ENCODE data around the gene MYL1.

The MYL1 gene

GRCh38 chr2:210264282-210264681, 50.7 kb downstream of the MYL1 start:
- TF ChIP-seq CSDC2 (CRISPR knock-in tag; IDR thresholded peaks at IDR 0.05) = no peak
- ATAC-seq = no peak

GRCh38 chr2:210263841-210264240, 51.1 kb downstream of the MYL1 start:
- ATAC-seq = no peak
- TF ChIP-seq CSDC2 (CRISPR knock-in tag; IDR thresholded peaks at IDR 0.05) = no peak
- no peak for TF ChIP-seq ZNF70 (CRISPR knock-in tag; IDR thresholded peaks at IDR 0.05)
- TF ChIP-seq ARNTL (CRISPR knock-in tag; IDR thresholded peaks at IDR 0.05; ENCODE audit: borderline replicate concordance, low read depth) = no peak
- TF ChIP-seq TOX (CRISPR knock-in tag; IDR thresholded peaks at IDR 0.05; ENCODE audit: borderline replicate concordance) = no peak
- no peak for TF ChIP-seq BACH2 (CRISPR knock-in tag; IDR thresholded peaks at IDR 0.05; ENCODE audit: borderline replicate concordance)
- no peak for TF ChIP-seq GLIS3 (CRISPR knock-in tag; IDR thresholded peaks at IDR 0.05)
- no peak for TF ChIP-seq TCF4 (CRISPR knock-in tag; IDR thresholded peaks at IDR 0.05; ENCODE audit: borderline replicate concordance)
- TF ChIP-seq, protein P1, sequence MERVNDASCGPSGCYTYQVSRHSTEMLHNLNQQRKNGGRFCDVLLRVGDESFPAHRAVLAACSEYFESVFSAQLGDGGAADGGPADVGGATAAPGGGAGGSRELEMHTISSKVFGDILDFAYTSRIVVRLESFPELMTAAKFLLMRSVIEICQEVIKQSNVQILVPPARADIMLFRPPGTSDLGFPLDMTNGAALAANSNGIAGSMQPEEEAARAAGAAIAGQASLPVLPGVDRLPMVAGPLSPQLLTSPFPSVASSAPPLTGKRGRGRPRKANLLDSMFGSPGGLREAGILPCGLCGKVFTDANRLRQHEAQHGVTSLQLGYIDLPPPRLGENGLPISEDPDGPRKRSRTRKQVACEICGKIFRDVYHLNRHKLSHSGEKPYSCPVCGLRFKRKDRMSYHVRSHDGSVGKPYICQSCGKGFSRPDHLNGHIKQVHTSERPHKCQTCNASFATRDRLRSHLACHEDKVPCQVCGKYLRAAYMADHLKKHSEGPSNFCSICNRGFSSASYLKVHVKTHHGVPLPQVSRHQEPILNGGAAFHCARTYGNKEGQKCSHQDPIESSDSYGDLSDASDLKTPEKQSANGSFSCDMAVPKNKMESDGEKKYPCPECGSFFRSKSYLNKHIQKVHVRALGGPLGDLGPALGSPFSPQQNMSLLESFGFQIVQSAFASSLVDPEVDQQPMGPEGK (CRISPR knock-in tag; IDR thresholded peaks at IDR 0.05; ENCODE audit: borderline replicate concordance) = no peak
- TF ChIP-seq ZFP30 (CRISPR knock-in tag; IDR thresholded peaks at IDR 0.05) = no peak
- no peak for TF ChIP-seq ISL1 (CRISPR knock-in tag; IDR thresholded peaks at IDR 0.05)
- TF ChIP-seq CREB5 (CRISPR knock-in tag; IDR thresholded peaks at IDR 0.05; ENCODE audit: low read depth) = no peak
- TF ChIP-seq, protein P2, sequence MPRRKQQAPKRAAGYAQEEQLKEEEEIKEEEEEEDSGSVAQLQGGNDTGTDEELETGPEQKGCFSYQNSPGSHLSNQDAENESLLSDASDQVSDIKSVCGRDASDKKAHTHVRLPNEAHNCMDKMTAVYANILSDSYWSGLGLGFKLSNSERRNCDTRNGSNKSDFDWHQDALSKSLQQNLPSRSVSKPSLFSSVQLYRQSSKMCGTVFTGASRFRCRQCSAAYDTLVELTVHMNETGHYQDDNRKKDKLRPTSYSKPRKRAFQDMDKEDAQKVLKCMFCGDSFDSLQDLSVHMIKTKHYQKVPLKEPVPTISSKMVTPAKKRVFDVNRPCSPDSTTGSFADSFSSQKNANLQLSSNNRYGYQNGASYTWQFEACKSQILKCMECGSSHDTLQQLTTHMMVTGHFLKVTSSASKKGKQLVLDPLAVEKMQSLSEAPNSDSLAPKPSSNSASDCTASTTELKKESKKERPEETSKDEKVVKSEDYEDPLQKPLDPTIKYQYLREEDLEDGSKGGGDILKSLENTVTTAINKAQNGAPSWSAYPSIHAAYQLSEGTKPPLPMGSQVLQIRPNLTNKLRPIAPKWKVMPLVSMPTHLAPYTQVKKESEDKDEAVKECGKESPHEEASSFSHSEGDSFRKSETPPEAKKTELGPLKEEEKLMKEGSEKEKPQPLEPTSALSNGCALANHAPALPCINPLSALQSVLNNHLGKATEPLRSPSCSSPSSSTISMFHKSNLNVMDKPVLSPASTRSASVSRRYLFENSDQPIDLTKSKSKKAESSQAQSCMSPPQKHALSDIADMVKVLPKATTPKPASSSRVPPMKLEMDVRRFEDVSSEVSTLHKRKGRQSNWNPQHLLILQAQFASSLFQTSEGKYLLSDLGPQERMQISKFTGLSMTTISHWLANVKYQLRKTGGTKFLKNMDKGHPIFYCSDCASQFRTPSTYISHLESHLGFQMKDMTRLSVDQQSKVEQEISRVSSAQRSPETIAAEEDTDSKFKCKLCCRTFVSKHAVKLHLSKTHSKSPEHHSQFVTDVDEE (CRISPR knock-in tag; IDR thresholded peaks at IDR 0.05) = no peak
- TF ChIP-seq OSR1 (CRISPR knock-in tag; IDR thresholded peaks at IDR 0.05) = no peak
- no peak for TF ChIP-seq ZFP3 (CRISPR knock-in tag; IDR thresholded peaks at IDR 0.05)
- TF ChIP-seq SNAI2 (CRISPR knock-in tag; IDR thresholded peaks at IDR 0.05) = no peak

DNA sequence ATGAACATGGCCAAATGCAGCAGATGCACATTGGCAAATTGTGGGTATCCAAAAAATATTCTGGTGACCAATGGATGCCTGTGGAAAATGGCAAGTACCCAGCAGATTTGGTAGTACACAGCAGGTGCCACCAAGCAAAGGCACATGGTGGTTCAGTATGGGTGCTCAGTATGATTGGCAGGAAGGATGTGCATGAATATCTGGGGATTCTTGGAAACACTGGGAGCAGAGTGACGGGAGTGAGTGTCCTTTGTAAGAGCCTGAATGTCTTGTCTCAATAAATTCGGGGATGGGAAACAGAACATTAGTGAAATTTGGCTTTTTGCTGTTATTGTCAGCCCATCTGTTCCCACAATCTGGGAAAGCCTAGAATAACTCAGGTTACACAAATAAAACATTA, 52.9 kb downstream of the MYL1 start:
- TF ChIP-seq ZNF8 (CRISPR knock-in tag; IDR thresholded peaks at IDR 0.05) = no peak
- no peak for TF ChIP-seq ISL1 (CRISPR knock-in tag; IDR thresholded peaks at IDR 0.05)
- no peak for TF ChIP-seq OSR1 (CRISPR knock-in tag; IDR thresholded peaks at IDR 0.05)
- no peak for TF ChIP-seq GLIS3 (CRISPR knock-in tag; IDR thresholded peaks at IDR 0.05)
- no peak for TF ChIP-seq ZC3H10 (CRISPR knock-in tag; IDR thresholded peaks at IDR 0.05)
- TF ChIP-seq RARB (CRISPR knock-in tag; IDR thresholded peaks at IDR 0.05) = no peak
- TF ChIP-seq ZFP3 (CRISPR knock-in tag; IDR thresholded peaks at IDR 0.05) = no peak
- no peak for TF ChIP-seq CSDC2 (CRISPR knock-in tag; IDR thresholded peaks at IDR 0.05)
- no peak for TF ChIP-seq TOX (CRISPR knock-in tag; IDR thresholded peaks at IDR 0.05; ENCODE audit: borderline replicate concordance)
- no peak for TF ChIP-seq PPARA (CRISPR knock-in tag; IDR thresholded peaks at IDR 0.05; ENCODE audit: borderline replicate concordance)
- no peak for TF ChIP-seq BACH2 (CRISPR knock-in tag; IDR thresholded peaks at IDR 0.05; ENCODE audit: borderline replicate concordance)
- no peak for TF ChIP-seq ARNTL (CRISPR knock-in tag; IDR thresholded peaks at IDR 0.05; ENCODE audit: borderline replicate concordance, low read depth)
- no peak for TF ChIP-seq ESRRG (CRISPR knock-in tag; IDR thresholded peaks at IDR 0.05)
- TF ChIP-seq CSRNP3 (CRISPR knock-in tag; IDR thresholded peaks at IDR 0.05) = no peak
- TF ChIP-seq ZFP30 (CRISPR knock-in tag; IDR thresholded peaks at IDR 0.05) = no peak
- TF ChIP-seq ZNF565 (CRISPR knock-in tag; conservative IDR thresholded peaks at IDR 0.05; ENCODE audit: low read depth) = no peak
- TF ChIP-seq, protein P2 (CRISPR knock-in tag; IDR thresholded peaks at IDR 0.05) = no peak
- TF ChIP-seq ZNF70 (CRISPR knock-in tag; IDR thresholded peaks at IDR 0.05) = no peak
- TF ChIP-seq TCF4 (CRISPR knock-in tag; IDR thresholded peaks at IDR 0.05; ENCODE audit: borderline replicate concordance) = no peak
- TF ChIP-seq, protein P1 (CRISPR knock-in tag; IDR thresholded peaks at IDR 0.05; ENCODE audit: borderline replicate concordance) = no peak

More for the DNA sequence above, 52.9 kb downstream of the MYL1 start:
- ATAC-seq = no peak

All from SK-N-SH treated with all-trans-retinoic acid at 6 μM for 48 hours (cell line).